Fibroblast of villous mesenchyme (primary cell): ENCODE results near the gene SEMA4C. TPM values are rescaled to one million over a fixed set of nuclear protein-coding genes. Genes with fewer than 3 reads are reported as not detected.

Experiments
- DNase-seq: peaks from one replicate; pipeline ENCODE4 v3.0.0-alpha.2; 2010; ENCODE audit warnings: low read depth
- H3K4me3 ChIP-seq: 2 replicates; pipeline ENCODE4 v1.5.1; 2011; ENCODE audit warnings: low read depth, mild to moderate bottlenecking, low read length
- total RNA-seq: library from RNA; depleted of rRNA; stranded (reverse); fragments of >200 nt; gene quantifications from 2 replicates; pipeline ENCODE4 v1.2.3, GENCODE V29; 2012
- TF ChIP-seq, protein P1 (sequence below): IDR thresholded peaks from 2 replicates; pipeline ENCODE4 v1.5.1; 2012; ENCODE audit warnings: low read depth, mild to moderate bottlenecking, low read length; ENCODE audit not compliant: insufficient read depth

The SEMA4C gene
- total RNA-seq, 1 donor, result 16.4 TPM

DNA sequence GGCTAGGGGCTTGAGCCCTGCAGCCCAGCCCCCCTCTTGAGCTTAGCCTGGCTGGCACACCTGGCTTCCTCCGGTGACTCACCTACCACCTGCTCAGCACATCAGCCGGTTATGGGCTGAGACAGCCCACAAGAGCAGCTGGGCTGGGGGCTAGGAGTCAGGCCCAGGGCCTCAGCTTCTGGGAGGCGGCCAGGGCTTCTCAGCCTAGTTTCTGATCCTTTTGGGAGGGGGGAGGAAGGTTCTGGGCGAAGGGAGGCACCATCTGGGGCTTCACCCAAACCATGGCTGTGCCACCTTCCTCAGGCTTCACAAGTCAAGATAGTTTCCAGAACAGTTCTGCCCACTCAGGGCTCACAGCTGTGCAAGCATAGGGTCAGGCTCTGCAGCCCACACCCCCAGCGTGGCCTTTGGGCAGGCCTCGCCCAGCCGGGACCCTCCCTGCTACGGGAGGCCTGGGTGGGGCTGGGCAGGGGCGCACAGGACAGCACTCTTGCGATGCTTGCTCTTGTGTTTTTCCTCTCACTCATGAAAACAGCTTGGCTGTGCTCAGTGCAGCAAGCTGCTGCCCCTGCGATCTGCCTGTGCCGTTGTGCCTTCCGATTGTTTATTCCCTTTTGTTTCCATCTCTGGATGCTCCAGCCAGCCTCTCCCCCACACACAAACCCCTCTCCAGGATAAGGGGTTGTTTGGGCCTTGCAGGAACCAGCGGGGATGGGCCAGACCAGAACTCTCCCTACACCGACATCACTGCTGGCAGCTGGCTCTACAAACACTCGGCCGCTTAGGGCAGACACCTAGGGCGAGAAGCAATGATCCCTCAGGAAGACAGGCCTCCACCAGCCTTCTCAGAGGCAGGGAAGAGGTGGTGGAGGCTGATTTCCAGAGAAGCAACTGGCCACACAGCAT lies 26.1 kb upstream of the SEMA4C start:
- no peak overlapping the region for H3K4me3 ChIP-seq
- no peak for DNase-seq
- TF ChIP-seq, protein P1, sequence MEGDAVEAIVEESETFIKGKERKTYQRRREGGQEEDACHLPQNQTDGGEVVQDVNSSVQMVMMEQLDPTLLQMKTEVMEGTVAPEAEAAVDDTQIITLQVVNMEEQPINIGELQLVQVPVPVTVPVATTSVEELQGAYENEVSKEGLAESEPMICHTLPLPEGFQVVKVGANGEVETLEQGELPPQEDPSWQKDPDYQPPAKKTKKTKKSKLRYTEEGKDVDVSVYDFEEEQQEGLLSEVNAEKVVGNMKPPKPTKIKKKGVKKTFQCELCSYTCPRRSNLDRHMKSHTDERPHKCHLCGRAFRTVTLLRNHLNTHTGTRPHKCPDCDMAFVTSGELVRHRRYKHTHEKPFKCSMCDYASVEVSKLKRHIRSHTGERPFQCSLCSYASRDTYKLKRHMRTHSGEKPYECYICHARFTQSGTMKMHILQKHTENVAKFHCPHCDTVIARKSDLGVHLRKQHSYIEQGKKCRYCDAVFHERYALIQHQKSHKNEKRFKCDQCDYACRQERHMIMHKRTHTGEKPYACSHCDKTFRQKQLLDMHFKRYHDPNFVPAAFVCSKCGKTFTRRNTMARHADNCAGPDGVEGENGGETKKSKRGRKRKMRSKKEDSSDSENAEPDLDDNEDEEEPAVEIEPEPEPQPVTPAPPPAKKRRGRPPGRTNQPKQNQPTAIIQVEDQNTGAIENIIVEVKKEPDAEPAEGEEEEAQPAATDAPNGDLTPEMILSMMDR, result no peak

DNA sequence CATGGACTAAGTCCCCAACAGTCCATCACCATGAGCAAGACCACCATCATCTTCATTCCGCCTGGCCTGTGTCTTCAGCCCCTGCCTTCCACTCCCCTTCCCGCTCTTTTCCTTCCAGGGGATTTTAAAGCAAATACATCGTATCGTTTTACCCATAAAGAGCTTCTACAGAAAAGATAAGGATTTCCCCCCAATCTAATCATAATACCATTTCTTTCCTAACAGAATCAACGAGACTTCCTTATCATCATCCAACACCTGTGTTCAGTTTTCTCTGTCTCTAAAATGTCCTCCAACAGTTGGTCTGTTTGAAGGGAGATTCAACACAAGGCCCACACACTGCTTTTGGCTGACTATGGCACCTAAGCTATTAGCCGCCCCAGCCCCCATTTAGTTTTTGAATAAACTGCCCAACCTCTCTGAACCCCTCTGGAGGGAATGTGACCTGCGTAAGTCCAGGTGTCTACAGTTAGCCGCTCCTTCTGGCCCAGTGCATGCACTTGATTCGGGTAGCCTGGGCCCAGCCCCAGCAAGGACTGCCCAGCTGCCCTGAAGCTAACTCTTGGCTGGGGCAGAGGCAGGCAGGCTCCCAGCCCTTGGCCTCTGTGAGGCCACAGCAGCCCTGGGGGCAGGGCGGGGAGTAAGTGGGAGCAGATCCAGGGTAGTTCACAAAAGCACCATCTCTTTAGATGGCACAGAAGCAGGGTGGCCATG lies 25.3 kb upstream of the SEMA4C start:
- no peak for DNase-seq
- H3K4me3 ChIP-seq, result no peak overlapping the region
- TF ChIP-seq, protein P1, result no peak

DNA sequence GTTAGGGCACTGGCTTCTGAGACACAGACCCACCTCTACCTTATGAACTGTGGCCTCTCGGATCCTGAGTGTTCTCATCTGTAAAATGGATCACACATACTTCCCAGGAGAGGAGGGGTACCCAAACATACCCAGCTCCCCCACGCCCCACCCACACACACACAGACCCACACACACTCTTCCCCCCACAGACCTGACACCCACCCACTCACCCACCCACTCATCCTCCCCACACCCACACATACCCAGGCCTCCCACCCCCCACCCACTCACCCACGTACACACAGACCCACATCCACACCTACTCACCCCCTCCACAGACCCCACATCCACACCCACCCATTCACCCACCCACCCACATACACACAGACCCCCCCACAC lies 24.3 kb upstream of the SEMA4C start:
- DNase-seq, result no peak
- TF ChIP-seq, protein P1, result no peak
- H3K4me3 ChIP-seq, result no peak overlapping the region

DNA sequence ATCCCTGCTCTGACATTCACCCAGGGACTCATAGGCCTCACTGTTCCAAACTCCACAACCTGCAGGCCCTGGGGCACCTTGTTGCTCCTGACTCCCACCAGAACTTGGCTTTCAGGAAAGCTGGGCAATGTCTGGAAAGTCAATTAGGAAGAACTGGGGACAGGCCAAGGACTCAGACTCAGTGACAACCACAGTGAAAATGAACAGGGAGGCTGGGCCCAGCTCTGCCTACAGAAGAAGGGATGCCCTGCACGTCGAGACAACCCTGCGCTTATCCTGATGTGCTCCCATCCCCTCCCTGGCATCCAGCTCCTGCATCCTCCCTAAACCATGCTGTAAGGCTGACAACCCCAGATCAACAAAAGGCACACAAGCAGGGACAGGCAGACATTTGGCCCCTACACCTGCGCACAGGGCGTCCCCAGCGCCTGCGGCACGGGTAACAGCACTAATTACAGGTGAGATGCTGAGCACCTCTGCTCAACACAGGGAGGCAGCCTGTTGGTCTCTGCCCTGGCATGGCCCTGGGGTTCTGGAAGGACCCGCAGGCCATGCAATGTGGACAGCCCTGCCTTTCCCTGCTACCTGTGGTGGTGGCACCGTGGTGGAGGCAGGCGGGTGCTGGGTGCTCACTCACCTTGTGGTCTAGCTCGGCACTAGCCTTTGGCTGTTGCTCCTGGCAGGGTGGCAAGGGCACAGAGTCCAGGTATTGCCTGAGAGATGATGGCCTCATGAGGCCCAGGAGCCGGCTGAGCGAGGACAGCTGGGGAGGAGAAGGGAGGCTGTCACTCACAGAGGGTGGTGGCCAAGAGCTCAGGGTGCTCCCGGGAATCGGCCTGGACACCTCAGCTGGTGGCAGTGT lies 23.6 kb upstream of the SEMA4C start:
- TF ChIP-seq, protein P1, result no peak

DNA sequence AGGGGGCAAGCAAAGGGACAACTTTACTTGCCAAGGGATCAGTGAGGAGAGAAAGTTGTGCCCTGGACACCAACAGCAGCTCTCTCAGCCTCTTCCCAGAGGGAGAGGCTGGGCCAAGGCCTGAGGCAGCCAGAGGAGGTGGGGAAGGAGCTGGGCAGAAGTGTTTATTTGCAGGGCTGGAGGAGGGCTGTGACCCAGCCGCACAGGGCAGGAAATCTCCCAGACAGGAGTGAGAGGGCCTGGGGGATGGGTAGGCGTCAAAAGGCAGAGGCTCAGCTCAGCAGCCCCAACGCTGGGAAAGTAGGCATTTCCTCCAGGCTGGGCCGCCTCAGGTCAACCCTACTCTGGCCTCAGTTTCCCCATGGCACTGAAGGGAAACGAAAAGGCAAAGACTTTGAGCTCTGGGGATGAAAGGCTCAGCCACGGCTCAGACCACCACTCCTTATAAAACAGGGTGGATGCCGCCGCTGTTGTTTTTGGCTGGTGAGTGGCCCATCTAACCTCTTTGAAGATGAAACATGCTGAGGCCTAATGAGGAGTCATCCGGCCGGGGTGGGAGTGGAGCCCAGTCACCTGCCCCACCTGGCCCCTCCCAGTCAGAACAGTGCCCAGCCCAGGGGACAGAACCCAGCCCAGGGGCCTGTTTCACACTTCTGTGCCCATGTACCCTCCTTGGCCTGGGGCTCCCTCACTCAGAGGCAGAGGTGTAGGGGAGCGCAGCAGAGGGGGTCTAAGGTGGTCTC lies 21.9 kb upstream of the SEMA4C start:
- TF ChIP-seq, protein P1, result no peak
- no peak overlapping the region for H3K4me3 ChIP-seq
- DNase-seq, result peak; percentile 85

More for the DNA sequence above, 23.6 kb upstream of the SEMA4C start:
- H3K4me3 ChIP-seq, result no peak overlapping the region
- DNase-seq, result no peak
